Measurements from ENCODE around the gene TM9SF1.

The TM9SF1 gene

GRCh38 chr14:24196071-24197055 is 1.1 kb upstream of the TM9SF1 start:
- DNase-seq (ENCODE audit: low read depth): no peak

GRCh38 chr14:24194873-24195185 is 412 bp downstream of the TM9SF1 start:
- no peak for DNase-seq (ENCODE audit: low read depth)

- DNase-seq (ENCODE audit: low read depth): no peak
Observed at GRCh38 chr14:24194186-24194872, 912 bp downstream of the TM9SF1 start.

- no peak for DNase-seq (ENCODE audit: low read depth)
Observed at GRCh38 chr14:24192933-24193332, 2.3 kb downstream of the TM9SF1 start.

- DNase-seq (ENCODE audit: low read depth): no peak
Observed at GRCh38 chr14:24190416-24190815, 4.8 kb downstream of the TM9SF1 start.

GRCh38 chr14:24189460-24189859 is 5.8 kb downstream of the TM9SF1 start:
- no peak for DNase-seq (ENCODE audit: low read depth)

- no peak for DNase-seq (ENCODE audit: low read depth)
Observed at GRCh38 chr14:24189059-24189375, 6.2 kb downstream of the TM9SF1 start.

- DNase-seq (ENCODE audit: low read depth): peak; percentile 94
Observed at GRCh38 chr14:24188251-24189058, 6.8 kb downstream of the TM9SF1 start, which contains the start of gene IPO4. Gene IPO4 (minus strand): TSS chr14:24188816. CDS start chr14:24188787, 29 bp downstream.

- no peak for DNase-seq (ENCODE audit: low read depth)
Observed at GRCh38 chr14:24187539-24187915, 7.7 kb downstream of the TM9SF1 start.

GRCh38 chr14:24186831-24187538 is 8.3 kb downstream of the TM9SF1 start:
- DNase-seq (ENCODE audit: low read depth): no peak

- no peak for DNase-seq (ENCODE audit: low read depth)
Observed at GRCh38 chr14:24185741-24186140, 9.5 kb downstream of the TM9SF1 start.

- DNase-seq (ENCODE audit: low read depth): no peak
Observed at GRCh38 chr14:24185026-24185425, 10.2 kb downstream of the TM9SF1 start.

- no peak for DNase-seq (ENCODE audit: low read depth)
Observed at GRCh38 chr14:24184104-24184970, 10.9 kb downstream of the TM9SF1 start.

GRCh38 chr14:24183014-24183481 is 12.2 kb downstream of the TM9SF1 start:
- DNase-seq (ENCODE audit: low read depth): no peak

GRCh38 chr14:24182110-24182882 is 12.9 kb downstream of the TM9SF1 start:
- no peak for DNase-seq (ENCODE audit: low read depth)

GRCh38 chr14:24181371-24182077 is 13.7 kb downstream of the TM9SF1 start:
- no peak for DNase-seq (ENCODE audit: low read depth)

- no peak for DNase-seq (ENCODE audit: low read depth)
Observed at GRCh38 chr14:24179961-24180796, 15.1 kb downstream of the TM9SF1 start.

GRCh38 chr14:24179294-24179960 is 15.8 kb downstream of the TM9SF1 start:
- no peak for DNase-seq (ENCODE audit: low read depth)

All from activated T-cell treated with anti-CD3 and anti-CD28 coated beads for 24 hours (primary cell).